HG03108 (cell line): ENCODE measurements around the gene UNC79.

Source experiments
- ATAC-seq: cut with Tn5 transposase; IDR thresholded peaks from one replicate; pipeline ENCODE4 v1.9.1; 2021; ENCODE audit warnings: moderate library complexity; ENCODE audit not compliant: unreplicated experiment

UNC79 gene

GRCh38 chr14:93745603-93746273, 315.0 kb downstream of the UNC79 start:
- ATAC-seq = no peak

- no peak for ATAC-seq
These were observed 316.4 kb downstream of the UNC79 start for GRCh38 chr14:93747102-93747501.

GRCh38 chr14:93747560-93747959, 316.8 kb downstream of the UNC79 start:
- ATAC-seq = no peak

- ATAC-seq = no peak
These were observed 317.7 kb downstream of the UNC79 start for GRCh38 chr14:93748208-93749075.

GRCh38 chr14:93749076-93749420, 318.3 kb downstream of the UNC79 start:
- ATAC-seq = no peak

- ATAC-seq = no peak
These were observed 321.4 kb downstream of the UNC79 start for GRCh38 chr14:93751946-93752655.

- ATAC-seq = no peak
These were observed 322.3 kb downstream of the UNC79 start for GRCh38 chr14:93752980-93753561.

- no peak for ATAC-seq
These were observed 322.9 kb downstream of the UNC79 start for GRCh38 chr14:93753647-93754046.

- no peak for ATAC-seq
These were observed 326.5 kb downstream of the UNC79 start for GRCh38 chr14:93757206-93757605.
